GF-D8 (cell line): ENCODE data around the gene ENOX1.

Source experiments
- DNase-seq: peaks from one replicate; lab custom pipeline; 2025; lab: John Stamatoyannopoulos, UW

ENOX1 gene

GRCh38 chr13:43669964-43670363, 116.8 kb downstream of the ENOX1 start:
- no peak for DNase-seq

GRCh38 chr13:43669101-43669500, 117.7 kb downstream of the ENOX1 start:
- DNase-seq, result no peak

GRCh38 chr13:43666403-43666802, 120.4 kb downstream of the ENOX1 start:
- DNase-seq, result no peak

- DNase-seq, result no peak
Observed at GRCh38 chr13:43665388-43665787, 121.4 kb downstream of the ENOX1 start.

GRCh38 chr13:43664700-43665191, 122.0 kb downstream of the ENOX1 start:
- DNase-seq, result no peak

- no peak for DNase-seq
Observed at GRCh38 chr13:43663474-43664090, 123.2 kb downstream of the ENOX1 start.

GRCh38 chr13:43662976-43663375, 123.8 kb downstream of the ENOX1 start:
- no peak for DNase-seq

- no peak for DNase-seq
Observed at GRCh38 chr13:43661161-43661830, 125.5 kb downstream of the ENOX1 start.

GRCh38 chr13:43657485-43657884, 129.3 kb downstream of the ENOX1 start:
- DNase-seq, result no peak

- DNase-seq, result no peak
Observed at GRCh38 chr13:43653980-43654379, 132.8 kb downstream of the ENOX1 start.

- DNase-seq, result no peak
Observed at GRCh38 chr13:43653395-43653794, 133.4 kb downstream of the ENOX1 start.

GRCh38 chr13:43652760-43653159, 134.0 kb downstream of the ENOX1 start:
- DNase-seq, result no peak

- DNase-seq, result no peak
Observed at GRCh38 chr13:43650882-43651281, 135.9 kb downstream of the ENOX1 start.

GRCh38 chr13:43648733-43649132, 138.0 kb downstream of the ENOX1 start:
- no peak for DNase-seq

GRCh38 chr13:43647471-43647870, 139.3 kb downstream of the ENOX1 start:
- DNase-seq, result no peak

GRCh38 chr13:43640476-43640875, 146.3 kb downstream of the ENOX1 start:
- no peak for DNase-seq

- DNase-seq, result no peak
Observed at GRCh38 chr13:43631106-43631505, 155.7 kb downstream of the ENOX1 start.

GRCh38 chr13:43629691-43630480, 156.9 kb downstream of the ENOX1 start:
- DNase-seq, result no peak

GRCh38 chr13:43626994-43627393, 159.8 kb downstream of the ENOX1 start:
- DNase-seq, result no peak

- no peak for DNase-seq
Observed at GRCh38 chr13:43614063-43614462, 172.7 kb downstream of the ENOX1 start.

GRCh38 chr13:43611281-43612273, 175.2 kb downstream of the ENOX1 start:
- DNase-seq, result no peak
